ENCODE measurements around the gene DCBLD2.

Gene DCBLD2

GRCh38 chr3:98754483-98754882 lies 147.0 kb downstream of the DCBLD2 start:
- Mint-ChIP-seq H3K27me3 (peaks cover 7% of the 10 kb centered on the region), H3K36me3 (no peaks in the 10 kb centered on the region), H3K4me1 (no peaks in the 10 kb centered on the region), H3K4me3 (no peak overlapping the region), H3K27ac (no peak overlapping the region), H3K9me3 (no peaks in the 10 kb centered on the region)

DNA sequence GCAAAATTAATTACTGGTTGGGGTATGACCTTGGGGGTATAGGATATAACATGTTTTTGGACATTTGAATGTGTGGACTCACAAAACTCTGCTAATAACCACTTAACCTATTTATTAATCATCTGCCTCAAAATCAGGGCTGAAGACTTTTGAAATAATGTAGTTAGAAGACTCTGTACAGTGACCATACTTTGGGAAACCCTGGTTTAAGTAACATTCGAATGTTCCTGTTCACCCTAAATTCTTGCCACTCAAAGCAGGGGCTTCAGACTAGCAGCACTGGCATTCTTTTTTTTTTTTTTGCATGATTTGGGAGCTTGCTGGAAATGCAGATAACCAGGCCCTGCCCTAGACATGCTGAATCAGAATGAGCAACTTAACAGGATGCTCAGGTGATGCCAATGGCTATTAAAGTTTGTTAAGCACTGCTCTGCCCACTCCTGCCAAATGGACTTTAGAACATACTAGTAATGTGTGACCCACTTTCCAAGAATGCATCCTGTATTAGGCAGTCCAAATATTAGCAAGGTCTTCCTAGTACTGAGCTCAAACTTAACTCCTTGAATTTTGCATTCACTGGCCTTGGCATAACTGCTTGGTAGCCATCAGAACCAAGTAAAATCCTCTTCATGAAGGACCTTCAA lies 151.1 kb downstream of the DCBLD2 start:
- Mint-ChIP-seq H3K4me3 (no peak overlapping the region), H3K27ac (no peak overlapping the region), H3K9me3 (no peaks in the 10 kb centered on the region), H3K27me3 (peaks cover 13% of the 10 kb centered on the region), H3K4me1 (no peaks in the 10 kb centered on the region), H3K36me3 (no peaks in the 10 kb centered on the region)

GRCh38 chr3:98746882-98747281 lies 154.6 kb downstream of the DCBLD2 start:
- H3K27ac Mint-ChIP-seq: no peak overlapping the region
- H3K9me3 Mint-ChIP-seq: no peaks in the 10 kb centered on the region
- no peaks in the 10 kb centered on the region for H3K36me3 Mint-ChIP-seq
- H3K27me3 Mint-ChIP-seq: peaks cover 10% of the 10 kb centered on the region
- no peak overlapping the region for H3K4me3 Mint-ChIP-seq
- H3K4me1 Mint-ChIP-seq: no peaks in the 10 kb centered on the region

DNA sequence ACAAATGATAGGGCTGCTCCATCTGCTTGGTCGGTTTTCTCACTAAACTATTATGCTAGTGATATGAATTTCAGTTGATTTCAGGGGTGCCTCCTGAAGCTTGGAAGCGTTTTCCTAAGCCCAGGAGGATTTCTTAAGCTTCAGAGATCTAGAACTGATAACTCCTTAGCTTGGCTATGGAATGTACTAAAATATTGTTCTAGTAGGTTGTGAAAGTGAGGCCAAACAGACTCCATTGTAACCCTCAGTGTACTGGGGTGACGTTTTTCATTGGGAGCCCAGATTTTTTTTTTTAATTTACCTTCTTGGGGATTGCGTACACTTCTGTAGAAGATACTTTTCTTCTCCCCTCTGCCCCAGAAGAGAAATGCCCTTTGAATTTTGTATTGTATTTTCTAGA lies 155.4 kb downstream of the DCBLD2 start:
- Mint-ChIP-seq H3K27me3 (peaks cover 10% of the 10 kb centered on the region), H3K4me1 (no peaks in the 10 kb centered on the region), H3K27ac (no peak overlapping the region), H3K4me3 (no peak overlapping the region), H3K36me3 (no peaks in the 10 kb centered on the region), H3K9me3 (no peaks in the 10 kb centered on the region)

Data from activated naive CD4-positive, alpha-beta T cell treated with anti-CD3 and anti-CD28 coated beads, Interleukin-2, amount 50 U/mL, for 24 hours (primary cell).